OCI-LY3 (cell line): ENCODE measurements around the gene CDC42EP1.
"Not testable (repeated sequence)": the region's sequence is repeated elsewhere in the genome, so short reads cannot be mapped to it uniquely, and the experiment has no call there.

ENCODE experiments used
- EZH2phosphoT487 ChIP-seq: fragments of 200-600 bp; shearing (Covaris generic); IDR thresholded peaks from 2 replicates; pipeline ENCODE4 v1.6.1; 2018; ENCODE audit warnings: antibody characterized with exemption, mixed run types, low read depth
- TF ChIP-seq, protein P1 (sequence below): fragments of 200-600, 300-600 bp; sonication (generic); IDR thresholded peaks from 2 replicates; pipeline ENCODE4 v1.5.1; 2014; ENCODE audit warnings: antibody characterized with exemption, low read length, low read depth

DNA sequence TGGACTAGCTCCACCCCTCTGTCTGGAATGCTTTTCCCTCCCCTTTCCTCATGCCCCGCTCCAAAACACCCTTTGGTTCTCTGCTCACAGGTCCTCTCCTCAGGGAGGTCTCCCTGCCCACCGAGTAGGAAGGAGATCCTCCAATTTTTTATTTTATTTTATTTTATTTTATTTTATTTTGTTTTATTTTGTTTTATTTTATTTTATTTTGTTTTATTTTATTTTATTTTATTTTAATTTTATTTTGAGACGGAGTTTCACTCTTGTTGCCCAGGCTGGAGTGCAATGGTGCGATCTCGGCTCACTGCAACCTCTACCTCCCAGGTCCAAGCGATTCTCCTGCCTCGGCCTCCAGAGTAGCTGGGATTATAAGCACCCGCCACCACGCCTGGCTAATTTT lies 32.3 kb upstream of the CDC42EP1 start:
- TF ChIP-seq, protein P1, sequence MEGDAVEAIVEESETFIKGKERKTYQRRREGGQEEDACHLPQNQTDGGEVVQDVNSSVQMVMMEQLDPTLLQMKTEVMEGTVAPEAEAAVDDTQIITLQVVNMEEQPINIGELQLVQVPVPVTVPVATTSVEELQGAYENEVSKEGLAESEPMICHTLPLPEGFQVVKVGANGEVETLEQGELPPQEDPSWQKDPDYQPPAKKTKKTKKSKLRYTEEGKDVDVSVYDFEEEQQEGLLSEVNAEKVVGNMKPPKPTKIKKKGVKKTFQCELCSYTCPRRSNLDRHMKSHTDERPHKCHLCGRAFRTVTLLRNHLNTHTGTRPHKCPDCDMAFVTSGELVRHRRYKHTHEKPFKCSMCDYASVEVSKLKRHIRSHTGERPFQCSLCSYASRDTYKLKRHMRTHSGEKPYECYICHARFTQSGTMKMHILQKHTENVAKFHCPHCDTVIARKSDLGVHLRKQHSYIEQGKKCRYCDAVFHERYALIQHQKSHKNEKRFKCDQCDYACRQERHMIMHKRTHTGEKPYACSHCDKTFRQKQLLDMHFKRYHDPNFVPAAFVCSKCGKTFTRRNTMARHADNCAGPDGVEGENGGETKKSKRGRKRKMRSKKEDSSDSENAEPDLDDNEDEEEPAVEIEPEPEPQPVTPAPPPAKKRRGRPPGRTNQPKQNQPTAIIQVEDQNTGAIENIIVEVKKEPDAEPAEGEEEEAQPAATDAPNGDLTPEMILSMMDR: not testable (repeated sequence)
- not testable (repeated sequence) for TF ChIP-seq EZH2phosphoT487
